Activated CD8-positive, alpha-beta memory T cell treated with anti-CD3 and anti-CD28 coated beads for 48 hours (primary cell): Measurements from ENCODE around the gene CLIC5.

ENCODE experiments used
- DNase-seq, 3 experiments: peaks; one replicate each; pipeline ENCODE4 v3.0.0-alpha.2; 2020; ENCODE audit warnings: low read depth in 2 of 3, low spot score in 2 of 3

The CLIC5 gene

DNA sequence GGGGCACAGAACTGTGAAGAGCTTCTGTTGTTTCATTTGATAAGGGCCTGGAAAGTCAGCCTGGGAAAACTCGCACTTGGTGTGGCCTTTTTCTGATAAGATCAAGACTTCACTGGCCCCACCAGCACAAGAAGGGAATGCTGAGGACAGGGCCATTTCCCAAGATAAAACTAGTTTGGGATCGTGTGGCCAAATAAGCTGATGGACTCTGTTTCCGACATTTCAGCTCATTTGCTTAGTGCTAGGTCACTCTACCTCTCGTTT, 116.0 kb downstream of the CLIC5 start:
- no peak for DNase-seq

DNA sequence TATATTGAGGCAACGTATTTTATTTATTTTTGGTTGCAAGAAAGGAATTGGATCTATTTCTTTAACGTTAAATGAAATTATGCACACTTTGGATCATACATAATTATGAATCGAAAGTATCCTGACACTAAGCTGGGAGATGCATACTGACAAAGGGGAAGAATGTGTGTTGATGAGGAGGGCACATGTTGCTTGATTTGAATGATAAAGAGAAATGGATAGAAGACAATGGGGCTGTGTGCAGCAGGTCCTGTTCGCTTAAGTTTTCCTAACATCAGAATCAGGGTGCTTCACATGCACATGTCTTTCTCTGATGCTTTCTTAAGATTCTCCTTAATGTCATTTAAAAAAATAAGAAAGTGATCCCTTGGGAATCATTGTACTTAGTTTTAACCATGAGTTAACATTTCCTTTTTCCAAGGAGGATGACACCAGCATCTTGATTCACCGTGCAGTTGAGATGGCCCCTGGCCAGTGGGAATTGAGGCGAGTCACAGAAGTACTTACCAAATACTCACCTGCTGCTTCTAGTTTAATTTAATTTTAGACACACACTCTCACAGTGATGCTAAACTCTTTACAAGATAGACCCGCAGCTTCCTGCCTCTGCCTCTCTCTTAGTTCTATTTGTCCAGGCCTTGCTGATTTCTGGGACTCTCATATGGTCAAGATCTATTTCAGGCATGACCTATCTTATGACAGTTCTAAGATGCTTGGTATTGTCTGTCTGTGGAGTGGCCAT, 116.5 kb downstream of the CLIC5 start:
- DNase-seq: no peak

DNA sequence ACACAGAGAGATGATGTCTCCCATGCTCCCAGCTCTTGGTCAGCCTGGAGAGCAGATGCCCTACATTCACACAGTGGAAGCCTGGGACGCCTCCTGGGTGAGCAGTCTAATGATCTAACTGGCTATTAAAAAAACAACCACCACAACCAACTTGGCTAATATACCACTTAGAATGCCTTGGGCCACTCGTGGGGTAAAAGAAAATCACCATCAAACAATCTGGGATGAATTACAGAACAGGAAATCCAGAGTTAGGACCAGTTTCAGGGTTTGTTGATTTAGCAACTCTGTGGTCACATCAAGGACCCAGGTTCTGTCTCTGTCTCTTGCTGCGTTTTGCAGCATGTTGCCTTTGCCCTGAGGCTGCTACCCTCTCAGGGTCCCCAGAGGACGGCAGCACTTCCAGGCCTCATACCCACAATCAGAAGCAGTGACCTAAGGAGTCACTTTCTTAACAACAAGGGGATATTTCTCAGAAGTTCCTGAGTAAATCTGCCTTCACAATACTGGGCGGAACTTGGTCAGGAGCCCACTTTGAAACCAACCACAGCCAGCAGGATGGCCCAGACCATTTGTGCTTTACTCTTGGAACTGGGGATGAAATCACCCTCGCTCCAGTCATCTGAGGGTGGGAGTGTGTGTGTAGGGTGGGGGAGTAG, 118.7 kb downstream of the CLIC5 start:
- no peak for DNase-seq

DNA sequence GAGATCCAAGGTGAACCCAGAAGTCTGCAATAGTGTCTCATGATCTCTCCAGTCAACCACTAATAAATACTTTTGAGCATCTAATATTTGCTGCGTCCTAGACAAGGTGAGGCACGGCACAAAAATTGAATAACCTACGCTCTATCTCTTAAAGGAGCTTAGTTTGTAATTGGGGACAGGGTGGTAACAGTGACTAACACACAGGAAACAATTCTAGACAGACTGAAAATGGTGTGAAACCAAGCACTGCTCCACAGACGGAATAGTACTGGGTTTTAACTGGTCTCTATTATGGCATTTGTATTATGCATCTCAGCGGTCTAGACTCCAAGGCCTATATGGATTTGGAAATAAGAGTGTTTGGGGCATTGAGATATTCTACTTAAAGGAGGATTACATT, 120.1 kb downstream of the CLIC5 start:
- no peak for DNase-seq

DNA sequence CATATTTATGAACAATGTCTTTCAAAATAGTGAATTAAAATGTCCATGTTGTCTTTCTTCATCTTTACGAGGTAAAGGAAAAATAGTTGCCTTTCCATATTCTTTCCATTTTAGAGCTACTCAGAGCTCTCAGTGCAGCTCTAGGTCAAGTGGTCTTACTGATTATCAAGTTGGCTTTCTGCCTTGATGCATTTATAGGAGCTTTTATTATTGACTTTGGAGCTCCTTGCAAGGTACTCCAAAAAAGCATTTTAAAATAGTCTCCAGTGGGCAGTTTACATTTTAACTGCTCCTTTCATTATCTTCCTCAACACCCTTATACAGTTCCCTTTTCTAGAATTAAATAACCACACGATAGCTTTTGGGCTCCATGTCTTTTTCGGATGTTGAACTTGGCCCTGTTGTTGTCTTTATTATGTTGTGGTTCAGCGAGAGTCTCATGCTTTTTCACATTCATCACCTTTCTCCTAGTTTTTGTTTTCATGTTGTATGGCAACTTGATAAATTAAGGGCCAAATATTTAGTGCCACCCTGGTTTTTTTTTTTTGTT, 122.9 kb downstream of the CLIC5 start:
- no peak for DNase-seq

DNA sequence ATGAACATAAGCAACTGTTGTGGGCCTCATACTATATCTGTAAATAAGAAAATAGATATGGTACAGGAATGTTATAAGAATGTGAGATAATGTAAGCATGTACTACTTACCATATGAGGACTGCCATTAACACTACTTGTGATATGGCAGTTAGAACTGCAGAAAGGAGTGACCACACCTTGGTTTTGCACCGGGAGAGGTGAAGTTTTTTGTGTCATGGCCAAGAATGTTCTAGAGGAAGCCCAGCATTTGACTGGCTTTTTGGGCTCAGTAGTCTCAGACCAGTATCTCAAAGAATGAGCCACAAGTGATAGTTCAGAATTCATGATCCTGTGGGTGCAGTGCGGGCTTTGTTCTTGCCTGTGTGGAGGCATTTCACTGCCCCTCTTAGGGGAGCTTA, 123.5 kb downstream of the CLIC5 start:
- DNase-seq: no peak

DNA sequence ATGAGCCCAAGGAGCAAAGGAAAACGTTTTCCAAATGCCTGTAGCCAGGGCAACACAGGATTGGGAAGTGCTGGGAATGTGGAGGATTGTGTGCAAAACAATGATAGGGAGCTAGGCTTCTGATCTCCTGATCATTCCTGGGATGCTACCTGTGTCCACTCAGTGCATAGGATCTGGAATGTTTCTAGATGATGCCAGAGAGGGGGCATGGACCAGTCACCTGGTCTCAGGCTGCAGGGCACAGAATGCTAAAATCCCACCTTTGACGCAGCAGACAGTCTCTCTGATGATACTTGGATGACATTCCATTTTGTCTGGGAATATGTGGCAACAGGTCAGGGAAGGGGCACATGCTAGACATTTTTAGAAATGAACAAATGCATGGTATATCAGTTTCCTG, 128.9 kb downstream of the CLIC5 start:
- no peak for DNase-seq

DNA sequence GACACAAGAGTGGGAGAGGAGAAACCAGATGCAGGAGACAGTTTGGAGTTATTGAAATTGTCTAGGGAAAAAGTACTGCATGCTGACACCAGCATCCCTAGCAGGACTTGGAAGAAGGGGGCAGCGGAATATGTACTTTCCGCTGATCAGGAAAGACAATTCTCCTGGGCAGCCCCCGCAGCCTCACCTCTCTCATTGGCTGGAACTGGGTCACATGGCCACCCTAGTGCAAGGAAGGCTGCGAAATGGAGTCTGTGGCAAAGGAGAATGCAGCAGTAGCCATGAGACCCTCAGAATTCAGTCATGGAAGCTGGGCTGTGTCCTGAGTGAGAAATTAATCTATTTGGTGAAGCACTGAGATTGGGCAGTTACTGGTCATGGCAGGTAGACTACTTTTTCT, 131.3 kb downstream of the CLIC5 start:
- DNase-seq: no peak

DNA sequence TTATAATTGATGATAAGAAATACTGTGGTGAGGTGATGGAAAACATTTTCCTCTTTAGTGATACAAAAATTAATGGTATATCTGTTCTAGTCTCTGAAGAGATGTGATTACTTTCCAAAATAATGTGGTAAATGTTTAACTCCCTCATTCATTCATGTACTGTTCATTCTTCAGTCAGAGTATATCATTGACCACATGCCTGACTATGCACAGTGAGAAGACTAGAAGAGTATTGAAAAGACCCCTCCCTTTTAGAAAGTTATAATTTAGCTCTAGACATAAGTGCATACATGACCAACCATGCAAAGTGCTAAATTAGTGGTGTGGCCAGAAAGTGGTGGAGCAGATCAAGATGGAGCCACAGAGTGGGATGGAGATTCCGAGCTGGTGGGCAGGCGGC, 133.0 kb downstream of the CLIC5 start:
- DNase-seq: no peak

DNA sequence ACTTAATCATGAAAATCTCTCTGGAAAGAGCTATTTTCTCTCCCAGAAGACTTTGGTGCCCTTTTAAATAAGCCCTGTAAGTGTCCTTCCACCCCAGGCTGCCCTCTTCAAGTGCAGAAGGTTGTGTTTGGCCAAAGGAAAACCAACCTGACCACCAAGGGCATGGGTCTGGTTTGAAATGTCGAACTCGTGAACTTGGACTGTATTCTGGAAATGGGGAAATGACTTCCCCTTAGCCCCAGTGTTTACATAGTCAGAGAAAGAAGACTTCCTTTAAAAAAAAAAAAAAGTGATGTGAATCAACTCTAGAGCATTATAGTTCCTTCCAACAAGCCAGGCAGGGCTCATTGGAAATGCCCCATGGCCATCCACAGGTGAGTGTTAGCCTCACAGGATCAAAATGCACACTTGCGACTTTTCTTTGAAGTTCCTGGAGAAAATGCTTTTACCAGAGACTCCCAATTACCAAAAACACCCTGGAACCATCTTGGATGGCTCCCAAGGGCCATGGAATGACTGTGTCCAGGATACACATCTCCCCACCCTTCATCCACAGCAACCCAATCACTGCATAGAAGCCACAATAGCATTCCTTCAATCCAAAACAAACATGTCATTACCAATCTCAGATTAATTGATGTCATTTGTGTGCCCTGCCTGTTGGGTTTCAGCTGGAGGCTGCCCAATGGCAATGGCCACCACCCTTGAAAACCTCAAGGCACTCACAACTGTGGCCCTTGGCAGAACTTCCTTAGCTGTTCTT, 133.8 kb downstream of the CLIC5 start:
- DNase-seq: no peak

DNA sequence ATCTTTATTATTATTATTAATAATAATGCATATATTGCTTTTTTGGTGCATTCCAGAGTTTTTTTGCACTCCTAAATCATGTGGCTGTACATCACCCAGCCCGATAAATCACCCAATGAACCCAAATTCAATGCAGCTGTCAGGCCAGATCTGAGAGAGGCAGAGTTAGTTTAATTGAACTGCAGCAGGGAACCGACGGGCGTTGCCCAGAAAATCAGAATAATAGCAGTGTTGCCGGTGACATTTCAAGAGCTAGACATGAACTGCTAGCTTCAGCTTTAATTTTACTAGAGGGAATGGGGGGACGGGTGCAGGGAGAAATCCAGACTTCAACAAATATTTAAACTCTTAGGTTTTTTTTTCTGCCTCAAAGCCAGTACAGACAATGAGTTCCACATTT, 135.0 kb downstream of the CLIC5 start:
- no peak for DNase-seq

DNA sequence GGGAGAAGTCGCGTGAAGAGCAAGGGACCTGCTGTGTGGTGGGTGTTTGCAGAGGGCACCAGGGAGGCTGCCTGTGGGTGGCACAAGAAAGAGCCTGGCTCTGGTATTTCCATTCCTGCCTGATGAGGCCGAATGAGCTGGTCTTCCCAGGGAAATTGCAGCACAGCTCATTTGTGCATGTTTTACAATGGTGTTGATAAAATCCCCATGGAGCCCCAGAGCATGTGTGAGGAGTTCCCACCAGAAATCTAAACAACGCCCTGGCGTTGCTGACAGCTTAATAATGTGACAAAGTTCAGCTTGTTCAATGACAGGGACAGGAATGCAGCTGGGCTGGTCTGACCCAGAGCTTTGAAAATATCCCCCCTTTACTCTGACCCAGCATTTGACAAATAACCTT, 135.5 kb downstream of the CLIC5 start:
- DNase-seq: no peak

DNA sequence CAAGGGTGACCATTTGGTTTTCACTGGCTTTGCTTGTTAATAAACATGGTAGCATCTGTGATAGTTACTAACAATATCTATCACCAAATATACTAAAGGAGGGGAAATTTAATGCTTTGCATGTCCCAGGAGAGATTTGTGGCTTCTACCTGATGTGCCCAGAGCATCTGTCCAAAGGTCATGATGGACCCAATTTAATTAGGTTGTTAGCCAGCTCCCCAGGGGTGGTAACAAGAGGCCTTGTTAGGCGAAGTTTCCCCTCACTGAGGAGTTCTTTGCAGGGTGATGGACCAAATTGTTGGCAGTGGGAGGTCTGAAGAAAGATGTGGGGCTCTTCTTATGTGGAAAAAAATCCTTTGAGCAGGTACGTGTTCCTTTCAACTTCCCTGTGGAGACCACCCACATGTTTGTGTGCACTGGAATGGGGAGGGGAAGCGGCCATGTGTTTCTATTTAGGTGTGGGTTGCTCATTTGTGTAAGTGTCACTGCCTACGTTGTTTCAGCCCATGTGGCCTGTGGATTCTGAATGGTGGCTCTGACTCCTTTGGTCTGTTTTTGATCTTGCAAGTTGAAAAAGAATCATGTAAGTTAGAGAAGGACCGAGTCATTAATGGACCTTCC, 137.6 kb downstream of the CLIC5 start:
- DNase-seq: no peak

DNA sequence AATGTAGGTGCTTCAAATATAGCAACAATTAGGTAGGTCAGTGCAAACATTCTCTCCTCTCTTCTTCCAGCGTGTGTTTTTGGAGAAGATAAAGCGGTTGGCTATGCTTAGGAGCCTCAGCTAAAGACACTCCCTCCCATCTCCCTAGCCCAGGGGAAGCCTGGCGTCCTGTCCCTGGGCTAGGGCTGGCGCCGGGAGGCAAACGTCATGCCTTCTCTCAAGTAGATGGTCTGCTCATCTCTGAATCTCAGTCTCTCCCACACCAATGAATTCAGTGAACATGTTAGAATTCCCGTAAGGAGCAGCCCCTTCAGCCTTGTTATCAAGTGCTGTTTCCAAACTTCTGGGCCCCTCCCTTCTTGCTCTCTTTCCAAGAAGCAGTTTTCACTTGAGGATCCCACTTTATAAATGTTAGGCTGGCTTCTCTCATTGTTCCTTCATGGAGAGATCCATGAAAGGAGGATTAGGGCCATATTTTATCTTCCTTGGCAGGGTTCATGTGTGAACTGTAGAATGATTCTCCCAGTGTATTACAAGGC, 142.8 kb downstream of the CLIC5 start:
- DNase-seq: no peak

DNA sequence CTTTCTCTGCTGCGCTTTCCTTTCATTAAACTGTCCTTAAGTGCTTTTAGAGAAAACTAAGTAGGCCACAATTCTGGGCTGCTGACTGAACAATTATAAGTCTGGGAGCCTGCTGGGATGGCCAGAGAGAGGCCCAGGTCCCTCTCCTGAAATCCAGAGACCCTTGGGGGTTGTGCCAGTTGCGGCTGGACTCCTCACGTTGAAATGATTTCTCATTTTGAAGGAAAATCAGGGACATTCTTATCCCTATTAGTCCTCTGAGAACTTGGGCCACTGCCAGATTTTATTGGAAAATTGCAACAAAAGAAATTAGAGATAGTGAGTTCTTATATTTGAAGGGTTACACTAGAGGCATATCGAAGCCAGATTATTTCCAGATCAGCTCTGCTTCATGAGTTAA, 145.1 kb downstream of the CLIC5 start:
- no peak for DNase-seq

DNA sequence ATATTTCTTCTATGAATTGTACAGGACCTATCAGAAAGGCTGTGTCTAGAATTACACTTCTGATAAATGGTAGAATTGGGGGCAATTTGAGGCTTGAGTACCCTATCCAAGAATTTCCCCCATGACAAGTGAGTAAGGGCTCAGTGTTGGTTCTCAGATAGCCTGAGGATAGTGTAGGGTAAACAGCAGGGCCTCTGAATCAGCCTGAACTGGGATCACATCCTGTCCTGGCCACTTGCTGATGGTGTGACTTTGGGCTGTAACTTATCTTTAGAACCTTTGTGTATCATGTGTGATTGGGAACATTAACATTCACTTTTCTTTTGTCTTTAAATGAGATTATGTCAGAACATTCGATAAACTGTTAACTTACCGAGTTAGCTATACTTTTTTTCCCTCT, 151.0 kb downstream of the CLIC5 start:
- no peak for DNase-seq

DNA sequence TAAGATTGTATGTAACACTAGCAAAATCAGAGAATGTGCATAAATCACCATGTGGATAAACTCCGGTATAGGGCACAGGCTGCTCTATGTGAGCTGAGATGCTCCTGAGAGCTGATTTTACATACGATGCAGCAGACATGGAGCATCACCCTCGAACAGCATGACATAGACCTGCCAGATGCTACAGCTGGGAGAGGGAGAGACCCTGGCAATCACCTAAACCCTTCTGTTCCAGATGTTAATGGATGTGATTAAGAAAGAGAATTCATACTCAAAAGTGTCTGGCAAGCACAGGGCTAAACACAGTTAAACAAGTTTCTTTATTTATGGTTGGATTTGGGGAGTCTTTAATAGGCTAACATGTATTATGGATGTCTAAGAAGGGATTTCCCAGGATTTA, 157.0 kb downstream of the CLIC5 start:
- DNase-seq: no peak

DNA sequence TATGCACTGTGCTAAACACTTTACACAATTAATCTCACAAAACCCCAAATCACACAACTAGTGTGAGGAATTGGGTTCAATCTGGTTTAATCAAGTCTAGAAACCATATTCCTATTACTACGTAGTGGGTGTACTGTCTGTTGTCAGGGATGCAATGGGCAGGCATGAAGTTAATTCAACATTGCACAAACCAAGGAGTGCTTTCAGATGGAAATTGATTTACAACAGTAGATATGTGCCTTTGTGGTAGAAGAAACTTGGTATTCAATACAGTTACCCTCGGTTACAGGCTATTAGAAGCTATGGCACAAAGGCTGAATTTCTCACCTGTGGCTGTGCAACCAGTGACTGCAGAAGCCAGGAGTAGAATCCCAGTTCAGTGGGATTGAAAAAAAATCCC, 157.8 kb downstream of the CLIC5 start:
- no peak for DNase-seq

DNA sequence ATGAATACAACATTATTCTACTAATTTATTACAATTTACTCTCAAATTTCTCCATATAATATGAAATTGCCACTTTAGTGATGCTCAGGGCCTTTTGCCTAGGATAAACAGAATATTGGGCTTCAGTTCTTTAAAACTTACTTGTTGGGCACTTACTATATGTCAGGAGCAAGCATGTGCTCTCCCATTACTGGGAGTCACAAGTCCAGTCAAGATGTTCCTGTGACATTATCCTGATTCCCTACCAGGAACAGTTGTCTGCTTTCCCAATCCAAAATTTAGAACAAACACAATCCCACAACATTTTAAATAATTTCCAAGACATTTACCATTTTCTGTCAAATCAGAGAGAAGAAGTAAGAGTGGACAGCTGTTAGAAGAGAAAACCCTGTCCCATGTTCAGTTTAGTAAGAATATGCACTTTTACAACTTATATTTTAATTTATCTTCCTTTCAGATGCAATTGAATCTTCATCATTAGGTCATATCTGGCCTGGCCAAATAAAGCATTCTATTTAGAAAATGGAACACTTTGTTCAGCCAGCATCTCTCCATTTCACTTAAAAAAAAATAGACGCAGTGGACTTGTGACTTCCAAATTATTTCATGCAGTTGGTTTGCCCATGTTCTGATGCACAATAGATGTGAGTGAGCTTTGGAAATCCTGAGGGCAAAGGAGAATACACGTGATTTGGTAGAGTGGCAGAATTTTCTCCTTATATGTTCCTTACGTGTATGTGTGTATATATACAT, 159.8 kb downstream of the CLIC5 start:
- DNase-seq: no peak

DNA sequence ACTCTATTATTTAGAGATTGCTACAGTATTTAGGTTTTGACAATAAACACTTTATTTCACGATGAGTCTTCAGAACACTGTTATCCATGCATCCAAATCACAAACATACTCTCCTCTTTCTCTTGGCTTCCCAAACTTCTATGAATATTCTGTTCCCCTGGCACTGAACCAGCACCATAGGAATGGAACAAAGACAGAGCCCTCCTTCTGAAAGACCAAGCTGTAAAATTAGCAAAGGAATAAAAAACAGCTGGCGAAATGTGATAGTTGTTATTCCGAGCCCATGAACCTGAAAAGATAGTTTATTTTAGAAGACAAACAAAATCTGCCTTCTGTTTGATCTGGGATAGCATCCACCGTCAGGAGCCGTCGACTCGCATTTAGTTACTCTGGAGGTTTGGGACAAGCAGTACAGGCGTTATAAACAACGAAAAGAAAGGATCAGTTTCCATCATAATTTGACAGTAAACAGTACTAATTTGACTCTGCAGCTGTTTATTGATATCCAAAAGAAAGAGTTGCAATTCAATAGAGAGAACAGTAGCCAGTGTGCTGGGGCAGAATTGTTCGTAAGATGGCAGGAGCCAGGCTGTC, 161.4 kb downstream of the CLIC5 start:
- no peak for DNase-seq

DNA sequence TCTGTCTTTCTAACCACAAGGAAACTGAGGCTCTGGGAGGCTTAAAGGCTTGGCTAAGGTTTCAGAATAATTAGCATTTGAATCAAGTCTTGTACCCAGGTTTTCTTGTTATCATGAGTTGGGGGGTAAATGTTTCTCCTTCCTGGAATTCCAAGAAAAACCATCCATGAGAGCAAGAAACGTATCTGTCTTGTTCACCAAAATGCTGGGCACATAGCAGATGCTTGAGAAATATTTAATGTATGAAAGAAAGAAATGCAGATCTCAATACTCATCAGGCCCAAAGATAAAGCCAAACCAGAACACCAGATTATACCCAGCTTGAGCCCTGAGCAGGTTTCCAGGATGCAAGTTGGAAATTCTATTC, 164.6 kb downstream of the CLIC5 start:
- no peak for DNase-seq
